ENCODE results near the gene SHMT1.

SHMT1 gene

GRCh38 chr17:18327556-18327955 is 35.8 kb downstream of the SHMT1 start:
- Histone ChIP-seq H3K9me3 (ENCODE audit: control insufficient read depth, low read length) (no peaks in the 10 kb centered on the region), H3K27me3 (replicated peaks; ENCODE audit: control insufficient read depth, insufficient read depth, low read length, poor library complexity, severe bottlenecking) (no peaks in the 10 kb centered on the region), H3K36me3 (ENCODE audit: control insufficient read depth, insufficient read depth, low read length) (peaks cover 58% of the 10 kb centered on the region), H3K27ac (ENCODE audit: insufficient read depth, low read length, poor library complexity, severe bottlenecking) (no peak overlapping the region), H3K4me3 (ENCODE audit: insufficient read depth, low read depth, low read length, poor library complexity, severe bottlenecking) (no peak overlapping the region), H3K4me1 (ENCODE audit: control insufficient read depth, insufficient read depth, low read length, poor library complexity, severe bottlenecking) (no peaks in the 10 kb centered on the region)
- DNase-seq = no peak

DNA sequence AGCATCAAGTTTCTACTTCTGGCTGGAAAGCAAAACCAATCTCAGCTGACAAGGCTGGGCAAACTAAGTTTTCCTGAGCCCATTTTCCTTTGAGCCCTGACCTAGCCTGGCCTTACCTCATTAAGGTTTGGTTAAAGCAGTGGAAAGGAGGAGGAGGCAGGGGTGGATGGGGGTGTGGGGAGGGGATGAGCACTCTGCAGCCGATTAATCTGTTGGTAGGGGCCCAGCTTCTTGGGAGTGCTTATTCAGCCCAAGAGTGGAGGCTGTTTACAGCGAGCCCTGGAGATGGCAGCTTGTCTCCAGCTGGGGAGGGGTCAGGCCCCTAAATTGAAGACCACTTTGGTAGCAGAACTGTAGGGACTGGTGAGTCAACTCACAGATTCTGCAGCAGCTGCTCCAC is 36.3 kb downstream of the SHMT1 start:
- H3K9me3 ChIP-seq (ENCODE audit: control insufficient read depth, low read length) = no peaks in the 10 kb centered on the region
- no peak for DNase-seq
- no peaks in the 10 kb centered on the region for H3K27me3 ChIP-seq (replicated peaks; ENCODE audit: control insufficient read depth, insufficient read depth, low read length, poor library complexity, severe bottlenecking)
- peaks cover 59% of the 10 kb centered on the region for H3K36me3 ChIP-seq (ENCODE audit: control insufficient read depth, insufficient read depth, low read length)
- no peak overlapping the region for H3K4me3 ChIP-seq (ENCODE audit: insufficient read depth, low read depth, low read length, poor library complexity, severe bottlenecking)
- H3K4me1 ChIP-seq (ENCODE audit: control insufficient read depth, insufficient read depth, low read length, poor library complexity, severe bottlenecking) = no peaks in the 10 kb centered on the region
- no peak overlapping the region for H3K27ac ChIP-seq (ENCODE audit: insufficient read depth, low read length, poor library complexity, severe bottlenecking)

- no peaks in the 10 kb centered on the region for H3K4me1 ChIP-seq (ENCODE audit: control insufficient read depth, insufficient read depth, low read length, poor library complexity, severe bottlenecking)
- peaks cover 61% of the 10 kb centered on the region for H3K36me3 ChIP-seq (ENCODE audit: control insufficient read depth, insufficient read depth, low read length)
- H3K9me3 ChIP-seq (ENCODE audit: control insufficient read depth, low read length) = no peaks in the 10 kb centered on the region
- H3K4me3 ChIP-seq (ENCODE audit: insufficient read depth, low read depth, low read length, poor library complexity, severe bottlenecking) = no peak overlapping the region
- DNase-seq = no peak
- no peak overlapping the region for H3K27ac ChIP-seq (ENCODE audit: insufficient read depth, low read length, poor library complexity, severe bottlenecking)
- H3K27me3 ChIP-seq (replicated peaks; ENCODE audit: control insufficient read depth, insufficient read depth, low read length, poor library complexity, severe bottlenecking) = no peaks in the 10 kb centered on the region
Measured at GRCh38 chr17:18326572-18326971, 36.8 kb downstream of the SHMT1 start.

GRCh38 chr17:18326039-18326438 is 37.3 kb downstream of the SHMT1 start:
- no peaks in the 10 kb centered on the region for H3K9me3 ChIP-seq (ENCODE audit: control insufficient read depth, low read length)
- H3K27ac ChIP-seq (ENCODE audit: insufficient read depth, low read length, poor library complexity, severe bottlenecking) = no peak overlapping the region
- H3K4me3 ChIP-seq (ENCODE audit: insufficient read depth, low read depth, low read length, poor library complexity, severe bottlenecking) = no peak overlapping the region
- no peaks in the 10 kb centered on the region for H3K4me1 ChIP-seq (ENCODE audit: control insufficient read depth, insufficient read depth, low read length, poor library complexity, severe bottlenecking)
- H3K36me3 ChIP-seq (ENCODE audit: control insufficient read depth, insufficient read depth, low read length) = peaks cover 66% of the 10 kb centered on the region
- DNase-seq = no peak
- no peaks in the 10 kb centered on the region for H3K27me3 ChIP-seq (replicated peaks; ENCODE audit: control insufficient read depth, insufficient read depth, low read length, poor library complexity, severe bottlenecking)

GRCh38 chr17:18324140-18325050 is 39.0 kb downstream of the SHMT1 start:
- no peaks in the 10 kb centered on the region for H3K27me3 ChIP-seq (replicated peaks; ENCODE audit: control insufficient read depth, insufficient read depth, low read length, poor library complexity, severe bottlenecking)
- no peak overlapping the region for H3K27ac ChIP-seq (ENCODE audit: insufficient read depth, low read length, poor library complexity, severe bottlenecking)
- H3K9me3 ChIP-seq (ENCODE audit: control insufficient read depth, low read length) = no peaks in the 10 kb centered on the region
- no peak overlapping the region for H3K4me3 ChIP-seq (ENCODE audit: insufficient read depth, low read depth, low read length, poor library complexity, severe bottlenecking)
- H3K4me1 ChIP-seq (ENCODE audit: control insufficient read depth, insufficient read depth, low read length, poor library complexity, severe bottlenecking) = peaks cover 5% of the 10 kb centered on the region
- H3K36me3 ChIP-seq (ENCODE audit: control insufficient read depth, insufficient read depth, low read length) = peaks cover 69% of the 10 kb centered on the region
- DNase-seq = no peak

DNA sequence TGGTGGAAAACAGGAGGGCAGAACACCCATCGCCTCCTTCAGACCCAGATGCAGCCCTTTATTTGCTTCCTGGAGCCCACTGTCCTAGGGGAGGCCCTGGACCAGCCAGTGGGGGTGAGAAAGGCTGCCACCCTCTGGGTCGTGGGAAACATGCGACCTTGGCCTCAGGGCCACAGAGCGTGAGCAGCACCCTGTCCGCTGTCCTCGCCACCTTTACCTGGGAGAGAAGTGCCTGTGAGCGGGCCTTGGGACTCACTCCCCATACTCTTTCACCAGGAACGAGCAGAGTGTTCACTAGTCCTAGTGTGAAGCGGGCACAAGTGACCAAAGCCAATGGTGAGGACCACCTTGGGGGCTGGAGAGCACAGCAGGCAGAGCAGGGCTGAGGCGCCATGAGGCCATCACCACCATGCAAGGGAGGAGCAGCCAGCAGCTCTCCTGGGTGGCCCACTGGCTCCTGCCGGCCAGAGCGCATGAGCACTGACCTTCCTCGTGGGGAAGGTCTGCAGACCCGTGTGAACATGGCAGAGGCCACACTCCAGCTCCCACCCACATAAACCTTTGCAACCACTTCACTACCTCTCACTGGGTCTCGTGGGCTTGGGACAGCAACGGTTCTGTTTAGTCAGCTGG is 39.7 kb downstream of the SHMT1 start:
- no peak overlapping the region for H3K4me3 ChIP-seq (ENCODE audit: insufficient read depth, low read depth, low read length, poor library complexity, severe bottlenecking)
- H3K9me3 ChIP-seq (ENCODE audit: control insufficient read depth, low read length) = no peaks in the 10 kb centered on the region
- H3K4me1 ChIP-seq (ENCODE audit: control insufficient read depth, insufficient read depth, low read length, poor library complexity, severe bottlenecking) = peaks cover 12% of the 10 kb centered on the region
- H3K27me3 ChIP-seq (replicated peaks; ENCODE audit: control insufficient read depth, insufficient read depth, low read length, poor library complexity, severe bottlenecking) = no peaks in the 10 kb centered on the region
- DNase-seq = no peak
- H3K36me3 ChIP-seq (ENCODE audit: control insufficient read depth, insufficient read depth, low read length) = peaks cover 70% of the 10 kb centered on the region
- no peak overlapping the region for H3K27ac ChIP-seq (ENCODE audit: insufficient read depth, low read length, poor library complexity, severe bottlenecking)

DNA sequence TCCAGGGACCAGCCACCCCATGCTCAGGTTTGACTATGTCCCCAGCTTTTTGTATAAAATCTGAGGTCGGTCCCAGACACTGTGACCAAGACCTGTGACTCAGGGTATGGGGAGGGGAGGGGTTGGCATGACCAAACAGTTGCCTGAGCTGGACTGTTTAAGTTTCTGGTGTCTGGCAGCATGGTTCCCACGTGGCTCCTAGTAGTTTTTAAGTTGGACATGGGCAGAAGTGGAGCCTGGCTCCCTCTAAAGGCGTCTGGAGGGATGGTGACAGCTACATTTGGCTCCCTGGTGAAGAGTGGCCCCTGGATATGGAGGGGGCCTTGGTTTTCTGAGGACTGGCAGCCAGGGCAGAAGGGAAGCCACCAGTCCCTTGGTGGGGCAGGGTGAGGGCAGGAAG is 40.3 kb downstream of the SHMT1 start:
- H3K36me3 ChIP-seq (ENCODE audit: control insufficient read depth, insufficient read depth, low read length) = peaks cover 64% of the 10 kb centered on the region

DNA sequence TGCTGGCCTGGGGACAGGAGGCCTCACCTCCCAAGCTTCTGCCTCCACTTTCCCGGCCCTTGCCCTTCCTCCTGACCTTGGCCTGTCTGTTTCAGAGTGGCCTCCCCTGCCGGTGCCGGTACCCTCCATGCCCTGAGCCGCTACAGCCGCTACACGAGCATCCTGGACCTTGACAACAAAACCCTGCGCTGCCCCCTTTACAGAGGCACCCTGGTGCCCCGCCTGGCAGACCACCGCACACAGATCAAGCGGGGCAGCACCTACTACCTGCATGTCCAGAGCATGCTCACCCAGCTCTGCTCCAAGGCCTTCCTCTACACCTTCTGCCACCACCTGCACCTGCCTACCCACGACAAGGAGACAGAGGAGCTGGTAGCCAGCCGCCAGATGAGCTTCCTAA is 40.8 kb downstream of the SHMT1 start:
- H3K36me3 ChIP-seq (ENCODE audit: control insufficient read depth, insufficient read depth, low read length) = peaks cover 60% of the 10 kb centered on the region
- DNase-seq = no peak
- H3K4me1 ChIP-seq (ENCODE audit: control insufficient read depth, insufficient read depth, low read length, poor library complexity, severe bottlenecking) = peaks cover 23% of the 10 kb centered on the region
- H3K9me3 ChIP-seq (ENCODE audit: control insufficient read depth, low read length) = no peaks in the 10 kb centered on the region
- H3K4me3 ChIP-seq (ENCODE audit: insufficient read depth, low read depth, low read length, poor library complexity, severe bottlenecking) = no peak overlapping the region
- no peaks in the 10 kb centered on the region for H3K27me3 ChIP-seq (replicated peaks; ENCODE audit: control insufficient read depth, insufficient read depth, low read length, poor library complexity, severe bottlenecking)
- H3K27ac ChIP-seq (ENCODE audit: insufficient read depth, low read length, poor library complexity, severe bottlenecking) = no peak overlapping the region

More for the DNA sequence above, 40.3 kb downstream of the SHMT1 start:
- no peak for DNase-seq
- H3K27ac ChIP-seq (ENCODE audit: insufficient read depth, low read length, poor library complexity, severe bottlenecking) = no peak overlapping the region
- no peaks in the 10 kb centered on the region for H3K27me3 ChIP-seq (replicated peaks; ENCODE audit: control insufficient read depth, insufficient read depth, low read length, poor library complexity, severe bottlenecking)
- peaks cover 18% of the 10 kb centered on the region for H3K4me1 ChIP-seq (ENCODE audit: control insufficient read depth, insufficient read depth, low read length, poor library complexity, severe bottlenecking)
- H3K9me3 ChIP-seq (ENCODE audit: control insufficient read depth, low read length) = no peaks in the 10 kb centered on the region
- no peak overlapping the region for H3K4me3 ChIP-seq (ENCODE audit: insufficient read depth, low read depth, low read length, poor library complexity, severe bottlenecking)

GRCh38 chr17:18321309-18321708 is 42.0 kb downstream of the SHMT1 start:
- peaks cover 33% of the 10 kb centered on the region for H3K4me1 ChIP-seq (ENCODE audit: control insufficient read depth, insufficient read depth, low read length, poor library complexity, severe bottlenecking)
- DNase-seq = no peak
- peaks cover 51% of the 10 kb centered on the region for H3K36me3 ChIP-seq (ENCODE audit: control insufficient read depth, insufficient read depth, low read length)
- no peaks in the 10 kb centered on the region for H3K9me3 ChIP-seq (ENCODE audit: control insufficient read depth, low read length)
- H3K27ac ChIP-seq (ENCODE audit: insufficient read depth, low read length, poor library complexity, severe bottlenecking) = no peak overlapping the region
- H3K27me3 ChIP-seq (replicated peaks; ENCODE audit: control insufficient read depth, insufficient read depth, low read length, poor library complexity, severe bottlenecking) = no peaks in the 10 kb centered on the region
- no peak overlapping the region for H3K4me3 ChIP-seq (ENCODE audit: insufficient read depth, low read depth, low read length, poor library complexity, severe bottlenecking)

- H3K27ac ChIP-seq (ENCODE audit: insufficient read depth, low read length, poor library complexity, severe bottlenecking) = no peak overlapping the region
- H3K36me3 ChIP-seq (ENCODE audit: control insufficient read depth, insufficient read depth, low read length) = peaks cover 45% of the 10 kb centered on the region
- no peaks in the 10 kb centered on the region for H3K27me3 ChIP-seq (replicated peaks; ENCODE audit: control insufficient read depth, insufficient read depth, low read length, poor library complexity, severe bottlenecking)
- no peak overlapping the region for H3K4me3 ChIP-seq (ENCODE audit: insufficient read depth, low read depth, low read length, poor library complexity, severe bottlenecking)
- no peaks in the 10 kb centered on the region for H3K9me3 ChIP-seq (ENCODE audit: control insufficient read depth, low read length)
- no peak for DNase-seq
- peaks cover 42% of the 10 kb centered on the region for H3K4me1 ChIP-seq (ENCODE audit: control insufficient read depth, insufficient read depth, low read length, poor library complexity, severe bottlenecking)
Measured at GRCh38 chr17:18320301-18320700, 43.0 kb downstream of the SHMT1 start.

Data from effector memory CD4-positive, alpha-beta T cell (primary cell).